ENCODE results near the gene PLEKHG2. TPM values are rescaled to one million over a fixed set of nuclear protein-coding genes. Genes with fewer than 3 reads are reported as not detected.

Gene PLEKHG2
- polyA plus RNA-seq, 3 donors: 53.2 to 68.0 (median 59.0) TPM

DNA sequence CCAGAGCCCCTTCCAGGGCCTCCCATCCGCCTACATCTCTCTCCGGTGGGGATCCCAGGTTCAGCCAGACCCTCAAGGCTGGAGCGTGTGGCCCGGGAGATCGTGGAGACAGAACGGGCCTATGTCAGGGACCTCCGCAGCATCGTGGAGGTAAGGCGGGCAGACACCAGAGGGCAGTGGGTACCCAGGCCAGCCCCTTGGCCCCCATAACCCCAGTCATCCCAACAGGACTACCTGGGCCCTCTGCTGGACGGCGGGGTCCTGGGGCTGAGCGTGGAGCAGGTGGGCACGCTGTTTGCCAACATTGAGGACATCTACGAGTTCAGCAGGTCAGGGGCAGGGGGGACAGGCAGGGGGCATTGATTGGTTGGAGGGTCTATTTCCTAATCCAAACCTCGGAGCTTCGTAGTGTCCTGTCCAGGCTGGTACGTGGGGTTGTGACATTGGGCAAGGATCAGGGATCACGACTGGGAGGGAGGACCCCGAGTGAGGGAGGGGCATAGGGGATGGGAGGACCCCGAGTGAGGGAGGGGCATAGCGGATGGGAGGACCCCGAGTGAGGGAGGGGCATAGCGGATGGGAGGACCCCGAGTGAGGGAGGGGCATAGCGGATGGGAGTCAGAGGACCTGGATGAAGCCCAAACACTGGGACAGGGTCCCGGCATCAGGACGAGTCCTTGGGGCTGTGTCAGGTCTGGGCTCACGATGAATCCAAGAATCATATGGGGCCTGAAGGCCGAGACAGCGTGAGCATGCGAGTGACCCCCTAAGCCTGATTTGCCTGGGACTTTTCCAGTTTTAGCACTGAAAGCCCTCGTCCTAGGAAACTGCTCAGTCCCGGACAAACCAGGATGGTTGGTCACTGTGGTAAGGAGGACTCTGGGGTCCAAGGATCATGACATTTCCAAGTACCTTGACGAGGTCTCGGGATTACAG is 2.9 kb downstream of the PLEKHG2 start:
- DNase-seq (ENCODE audit: low read depth in 3 of 3, low spot score in 2 of 3): no peak

DNA sequence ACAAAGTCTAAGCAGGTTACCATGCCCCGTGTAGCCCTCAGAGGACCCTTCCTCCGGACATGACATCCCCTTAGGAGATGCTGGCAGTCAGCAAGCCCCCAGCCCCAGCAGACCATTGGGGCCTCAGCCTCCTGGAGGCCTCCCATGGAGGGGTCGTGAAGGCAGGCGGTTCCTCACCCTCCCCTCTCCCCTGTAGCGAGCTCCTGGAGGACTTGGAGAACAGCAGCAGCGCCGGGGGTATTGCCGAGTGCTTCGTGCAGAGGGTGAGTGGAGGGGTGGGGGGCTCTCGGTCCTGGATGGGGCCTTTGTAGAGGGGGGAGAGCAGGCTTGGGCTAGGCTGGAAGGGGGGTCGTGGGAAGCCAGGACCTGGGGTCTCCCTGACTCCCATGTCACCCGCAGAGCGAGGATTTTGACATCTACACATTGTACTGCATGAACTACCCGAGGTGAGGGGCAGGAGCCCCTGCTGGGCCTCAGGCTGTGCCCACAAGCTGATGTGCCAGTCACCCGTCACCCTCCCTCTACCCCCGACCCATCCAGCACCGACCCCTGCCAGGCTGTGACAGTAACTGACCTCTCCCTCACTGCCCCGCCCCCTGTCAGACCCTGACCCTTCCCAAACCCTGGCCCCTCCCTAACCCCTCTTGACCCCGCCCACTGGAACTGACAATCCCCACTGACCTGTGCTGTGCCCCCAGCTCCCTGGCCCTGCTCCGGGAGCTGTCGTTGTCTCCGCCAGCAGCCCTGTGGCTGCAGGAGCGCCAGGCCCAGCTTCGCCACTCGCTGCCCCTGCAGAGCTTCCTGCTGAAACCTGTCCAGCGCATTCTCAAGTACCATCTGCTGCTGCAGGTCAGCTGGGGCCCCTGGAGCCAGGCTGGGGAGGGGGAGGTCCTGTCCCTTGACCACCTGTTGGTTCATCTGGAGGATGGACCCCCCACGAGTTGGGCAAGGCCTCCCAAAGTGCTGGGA is 4.0 kb downstream of the PLEKHG2 start:
- DNase-seq (ENCODE audit: low read depth in 3 of 3, low spot score in 2 of 3): no peak

DNA sequence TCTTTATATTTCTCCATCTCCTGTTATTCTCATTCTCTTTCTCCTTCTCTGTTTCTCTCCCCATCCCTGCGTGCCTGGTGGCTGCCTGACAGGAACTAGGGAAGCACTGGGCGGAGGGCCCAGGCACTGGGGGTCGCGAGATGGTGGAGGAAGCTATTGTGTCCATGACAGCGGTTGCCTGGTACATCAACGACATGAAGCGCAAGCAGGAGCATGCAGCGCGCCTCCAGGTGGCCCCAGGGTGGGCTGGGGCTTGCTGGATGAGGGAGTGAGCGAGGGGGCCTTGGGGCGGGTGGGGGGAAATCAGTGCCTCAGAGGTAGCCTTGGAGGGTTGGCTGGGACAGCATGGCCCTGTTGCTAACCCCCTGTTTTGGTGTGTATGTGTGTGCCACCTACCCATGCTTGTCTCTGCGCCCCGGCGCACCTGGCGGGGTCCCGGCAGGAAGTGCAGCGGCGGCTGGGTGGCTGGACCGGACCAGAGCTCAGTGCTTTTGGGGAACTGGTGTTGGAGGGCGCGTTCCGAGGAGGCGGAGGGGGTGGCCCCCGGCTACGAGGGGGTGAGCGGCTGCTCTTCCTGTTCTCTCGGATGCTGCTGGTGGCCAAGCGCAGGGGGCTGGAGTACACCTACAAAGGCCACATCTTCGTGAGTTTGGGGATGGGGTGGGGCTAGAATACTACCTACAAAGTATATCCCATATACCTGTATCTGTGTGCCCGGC is 5.2 kb downstream of the PLEKHG2 start:
- no peak for DNase-seq (ENCODE audit: low read depth in 3 of 3, low spot score in 2 of 3)

DNA sequence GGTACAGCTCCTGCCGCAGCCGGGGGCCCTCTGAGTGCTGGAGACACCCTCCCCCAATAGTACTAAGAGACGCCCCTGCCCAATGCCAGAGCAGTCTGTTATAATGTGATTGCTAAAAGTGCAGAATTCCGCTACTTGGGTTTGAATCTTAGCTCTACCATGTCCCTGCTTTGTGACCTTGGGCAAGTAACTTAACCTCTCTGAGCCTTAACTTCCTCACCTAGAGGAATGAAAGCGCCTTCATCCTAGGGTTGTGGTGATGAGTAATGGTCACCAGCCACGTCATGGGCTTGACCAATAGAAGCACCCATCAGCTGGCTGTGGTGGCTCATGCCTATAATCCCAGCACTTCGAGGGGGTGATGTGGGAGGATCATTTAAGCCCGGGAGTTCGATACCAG is 6.5 kb downstream of the PLEKHG2 start:
- no peak for DNase-seq (ENCODE audit: low read depth in 3 of 3, low spot score in 2 of 3)

DNA sequence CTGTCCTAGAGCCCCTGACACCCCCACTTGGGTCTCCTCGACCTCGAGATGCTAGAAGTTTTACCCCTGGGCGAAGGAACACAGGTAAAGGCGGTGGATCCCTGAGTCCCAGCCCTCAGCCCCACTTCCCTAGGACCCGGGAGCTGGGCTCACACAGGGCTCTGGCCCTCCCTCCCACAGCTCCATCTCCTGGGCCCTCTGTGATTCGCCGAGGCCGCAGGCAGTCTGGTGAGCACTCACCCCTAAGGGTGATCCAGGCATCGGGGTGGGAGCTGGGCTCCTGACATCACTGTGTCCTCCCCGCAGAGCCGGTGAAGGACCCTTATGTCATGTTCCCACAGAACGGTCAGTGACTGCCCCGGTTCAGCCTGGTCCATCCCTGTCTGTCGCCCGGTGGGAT is 8.3 kb downstream of the PLEKHG2 start:
- no peak for DNase-seq (ENCODE audit: low read depth in 3 of 3, low spot score in 2 of 3)

DNA sequence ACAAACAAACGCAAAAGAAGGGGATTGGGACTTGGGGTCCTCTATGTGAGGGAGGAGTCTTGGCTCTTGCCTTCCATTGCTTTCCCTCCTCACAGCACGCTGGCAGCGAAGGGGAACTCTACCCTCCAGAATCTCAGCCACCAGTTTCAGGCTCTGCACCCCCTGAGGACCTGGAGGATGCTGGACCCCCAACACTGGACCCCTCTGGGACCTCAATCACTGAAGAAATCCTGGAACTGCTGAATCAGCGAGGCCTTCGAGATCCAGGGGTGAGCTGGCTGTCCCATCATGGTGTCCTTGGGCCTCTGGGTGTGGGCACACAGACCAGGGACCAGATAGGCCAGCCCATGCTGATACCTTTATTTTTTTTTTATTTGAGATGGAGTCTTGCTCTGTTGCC is 9.6 kb downstream of the PLEKHG2 start:
- no peak for DNase-seq (ENCODE audit: low read depth in 3 of 3, low spot score in 2 of 3)

DNA sequence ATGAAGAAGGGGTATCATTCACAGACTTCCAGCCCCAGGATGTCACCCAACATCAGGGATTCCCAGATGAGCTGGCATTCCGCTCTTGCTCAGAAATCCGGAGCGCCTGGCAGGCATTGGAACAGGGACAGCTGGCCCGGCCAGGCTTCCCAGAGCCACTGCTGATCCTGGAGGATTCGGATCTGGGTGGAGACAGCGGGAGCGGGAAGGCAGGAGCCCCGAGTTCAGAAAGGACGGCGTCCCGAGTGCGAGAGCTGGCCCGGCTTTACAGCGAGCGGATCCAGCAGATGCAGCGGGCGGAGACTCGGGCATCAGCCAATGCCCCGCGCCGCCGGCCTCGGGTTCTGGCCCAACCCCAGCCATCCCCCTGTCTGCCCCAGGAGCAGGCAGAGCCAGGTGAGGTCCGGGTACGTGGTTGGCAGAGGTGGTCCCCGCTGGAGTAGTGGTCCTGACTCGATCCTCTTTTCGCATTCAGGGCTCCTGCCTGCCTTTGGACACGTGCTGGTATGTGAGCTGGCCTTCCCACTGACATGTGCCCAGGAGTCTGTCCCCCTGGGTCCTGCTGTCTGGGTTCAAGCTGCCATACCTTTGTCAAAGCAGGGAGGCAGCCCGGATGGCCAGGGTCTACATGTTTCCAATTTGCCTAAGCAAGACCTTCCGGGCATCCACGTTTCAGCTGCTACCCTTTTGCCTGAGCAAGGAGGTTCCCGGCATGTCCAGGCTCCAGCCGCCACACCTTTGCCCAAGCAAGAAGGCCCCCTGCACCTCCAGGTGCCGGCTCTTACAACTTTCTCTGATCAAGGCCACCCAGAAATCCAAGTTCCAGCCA is 11.0 kb downstream of the PLEKHG2 start:
- no peak for DNase-seq (ENCODE audit: low read depth in 3 of 3, low spot score in 2 of 3)

DNA sequence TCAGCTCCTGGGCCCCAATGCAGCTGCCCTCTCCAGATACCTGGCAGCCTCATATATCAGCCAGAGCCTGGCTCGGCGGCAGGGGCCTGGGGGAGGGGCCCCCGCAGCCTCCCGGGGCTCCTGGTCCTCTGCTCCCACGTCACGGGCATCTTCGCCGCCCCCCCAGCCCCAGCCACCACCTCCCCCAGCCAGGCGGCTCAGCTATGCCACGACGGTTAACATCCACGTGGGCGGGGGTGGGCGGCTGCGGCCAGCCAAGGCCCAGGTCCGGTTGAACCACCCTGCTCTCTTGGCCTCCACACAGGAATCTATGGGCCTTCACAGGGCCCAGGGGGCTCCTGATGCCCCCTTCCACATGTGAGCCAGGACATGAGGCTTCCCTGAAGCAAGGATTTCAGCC is 12.5 kb downstream of the PLEKHG2 start:
- DNase-seq (ENCODE audit: low read depth in 3 of 3, low spot score in 2 of 3): no peak

DNA sequence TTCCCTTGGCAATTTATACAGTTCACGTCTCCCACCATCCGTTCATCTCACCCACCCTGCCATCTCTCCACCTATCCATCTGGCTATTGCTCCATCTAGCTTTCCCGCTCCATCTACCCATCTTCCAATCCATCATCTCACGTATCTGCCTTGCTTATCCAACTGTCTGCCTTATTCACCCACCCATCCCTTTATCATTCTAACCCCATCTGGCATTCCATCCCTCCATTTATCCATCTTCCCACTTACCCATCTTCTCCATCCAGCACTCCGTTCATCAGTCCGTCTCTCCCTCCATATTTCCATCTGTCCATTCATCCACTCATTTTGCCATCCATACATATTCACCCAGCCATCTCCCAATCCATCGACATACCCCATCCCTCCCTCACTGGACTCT is 13.3 kb downstream of the PLEKHG2 start:
- DNase-seq (ENCODE audit: low read depth in 3 of 3, low spot score in 2 of 3): no peak

DNA sequence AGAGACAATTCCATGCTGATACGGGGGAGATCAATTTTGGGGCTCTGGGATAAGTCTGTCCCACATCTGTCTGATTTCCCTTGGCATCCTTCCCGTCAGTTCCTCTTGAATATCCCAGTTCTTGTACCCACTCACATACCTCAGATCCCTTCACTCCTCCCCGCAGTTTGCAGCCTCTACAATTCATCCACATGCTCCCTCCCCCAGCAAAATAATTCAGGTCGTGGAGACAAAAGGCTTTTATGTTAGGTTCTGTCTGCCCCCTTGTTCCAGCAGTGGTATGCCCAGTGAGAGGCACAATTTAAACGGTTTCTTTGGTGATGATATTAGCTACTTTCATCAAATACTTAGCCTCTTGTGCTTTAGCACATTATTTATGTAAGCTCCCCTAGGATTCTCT is 13.7 kb downstream of the PLEKHG2 start:
- no peak for DNase-seq (ENCODE audit: low read depth in 3 of 3, low spot score in 2 of 3)

DNA sequence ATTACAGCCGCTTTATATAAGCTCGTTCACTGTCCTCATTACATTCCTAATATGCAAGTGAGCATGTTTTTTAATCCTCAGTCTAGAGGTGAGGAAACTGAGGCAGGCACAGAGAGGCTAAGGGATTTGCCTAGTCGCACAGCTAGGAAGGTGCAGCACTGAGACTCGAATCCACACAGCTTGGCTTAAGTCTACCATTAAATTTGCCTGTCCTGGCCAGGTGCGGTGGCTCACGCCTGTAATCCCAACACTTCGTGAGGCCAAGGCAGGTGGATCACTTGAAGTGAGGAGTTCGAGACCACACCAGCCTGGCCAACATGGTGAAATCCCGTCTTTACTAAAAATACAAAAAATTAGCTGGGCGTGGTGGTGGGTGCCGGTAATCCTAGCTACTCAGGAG is 15.2 kb downstream of the PLEKHG2 start:
- no peak for DNase-seq (ENCODE audit: low read depth in 3 of 3, low spot score in 2 of 3)

DNA sequence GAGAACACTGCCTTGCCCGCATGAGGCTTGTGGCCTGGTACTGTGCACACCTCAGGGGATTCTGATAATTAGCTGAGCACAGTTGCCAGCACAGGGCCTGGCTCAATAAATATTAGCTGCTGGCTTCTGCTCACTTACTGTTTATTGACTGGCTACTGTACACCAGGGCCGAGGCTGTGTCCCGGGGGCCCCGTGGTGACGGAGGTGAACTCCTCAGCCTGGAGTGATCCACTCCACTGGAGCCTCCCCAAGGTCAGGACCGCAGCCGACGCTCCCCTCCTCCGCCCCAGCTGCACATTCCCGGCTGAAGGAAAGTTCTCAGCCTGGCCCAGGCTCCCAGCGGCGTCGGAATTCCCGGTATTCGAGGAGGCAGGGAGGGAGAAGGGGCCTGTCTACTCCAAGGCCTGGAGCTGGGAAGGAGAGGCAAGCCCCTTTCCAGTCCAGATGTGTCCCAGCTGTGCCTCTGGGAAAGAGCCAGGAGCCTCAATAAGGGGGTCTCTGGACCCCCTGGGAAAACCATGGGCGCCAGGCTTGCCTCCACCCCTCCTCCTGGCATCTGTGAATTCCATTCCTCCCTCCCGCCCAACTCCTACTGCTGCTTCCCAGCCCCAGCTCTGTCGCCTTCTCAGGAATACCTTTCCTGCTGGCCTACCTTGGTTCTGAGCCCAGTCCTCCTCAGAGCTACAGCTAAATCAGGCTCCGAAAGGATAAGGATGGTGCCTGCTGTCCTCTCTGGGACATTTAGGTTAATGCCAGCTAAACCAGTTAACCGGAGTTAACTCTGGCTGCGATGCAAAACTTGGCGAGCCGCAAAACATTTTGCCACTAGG is 16.0 kb downstream of the PLEKHG2 start:
- no peak for DNase-seq (ENCODE audit: low read depth in 3 of 3, low spot score in 2 of 3)

DNA sequence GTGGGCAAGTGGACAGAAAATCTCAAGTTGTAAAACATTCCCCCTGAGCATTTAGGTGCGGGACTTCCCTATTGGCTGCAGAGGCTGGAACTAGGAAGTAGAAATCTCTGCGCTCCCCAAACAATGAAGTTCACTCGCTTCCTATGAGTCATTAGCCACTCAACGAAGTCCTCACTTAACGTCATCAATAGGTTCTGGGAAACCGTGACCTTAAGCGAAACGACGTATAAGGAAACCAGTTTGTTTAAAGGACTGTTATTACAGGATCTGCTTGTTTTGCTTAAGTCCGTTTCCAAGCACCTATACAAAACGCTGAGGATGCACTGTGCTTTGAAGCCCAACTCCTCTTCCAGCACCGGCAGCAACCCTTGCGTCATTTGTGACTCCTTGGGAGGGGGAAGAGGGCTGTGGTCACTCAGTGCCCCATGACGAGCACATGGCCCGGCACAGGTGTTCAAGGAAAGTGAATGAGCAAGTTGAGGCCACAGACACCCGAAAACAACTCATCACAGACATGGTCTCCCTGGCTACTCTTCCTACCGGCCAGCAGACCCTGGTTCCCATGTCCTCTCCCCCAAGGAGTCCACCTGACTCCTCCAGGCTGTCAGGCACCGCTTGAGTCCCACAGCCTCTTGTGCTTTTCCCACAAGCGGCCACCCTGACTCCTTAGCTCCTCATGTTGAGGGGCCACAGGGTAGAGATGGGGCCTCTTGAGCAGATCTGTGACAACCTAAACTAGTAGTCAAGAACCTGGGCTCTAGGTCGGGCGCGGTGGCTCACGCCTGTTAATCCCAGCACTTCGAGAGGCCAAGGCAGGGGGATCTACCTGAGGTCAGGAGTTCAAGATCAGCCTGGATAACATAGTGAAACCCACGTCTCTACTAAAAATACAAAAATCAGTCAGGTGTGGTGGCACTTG is 18.5 kb downstream of the PLEKHG2 start:
- no peak for DNase-seq (ENCODE audit: low read depth in 3 of 3, low spot score in 2 of 3)

DNA sequence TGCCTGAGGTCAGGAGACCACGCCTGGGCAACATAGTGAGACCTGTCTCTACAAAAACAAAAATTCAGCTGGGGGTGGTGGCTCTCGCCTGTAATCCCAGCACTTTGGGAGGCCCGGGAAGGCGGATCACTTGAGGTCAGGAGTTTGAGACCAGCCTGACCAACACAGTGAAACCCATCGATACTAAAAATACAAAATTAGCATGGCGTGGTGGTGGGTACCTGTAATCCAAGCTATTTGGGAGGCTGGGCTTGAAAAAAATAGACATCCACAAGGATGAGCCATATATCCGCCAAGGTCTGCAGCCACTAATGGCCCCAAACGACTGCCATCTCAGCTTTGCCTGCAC is 20.2 kb downstream of the PLEKHG2 start:
- DNase-seq (ENCODE audit: low read depth in 3 of 3, low spot score in 2 of 3): no peak

DNA sequence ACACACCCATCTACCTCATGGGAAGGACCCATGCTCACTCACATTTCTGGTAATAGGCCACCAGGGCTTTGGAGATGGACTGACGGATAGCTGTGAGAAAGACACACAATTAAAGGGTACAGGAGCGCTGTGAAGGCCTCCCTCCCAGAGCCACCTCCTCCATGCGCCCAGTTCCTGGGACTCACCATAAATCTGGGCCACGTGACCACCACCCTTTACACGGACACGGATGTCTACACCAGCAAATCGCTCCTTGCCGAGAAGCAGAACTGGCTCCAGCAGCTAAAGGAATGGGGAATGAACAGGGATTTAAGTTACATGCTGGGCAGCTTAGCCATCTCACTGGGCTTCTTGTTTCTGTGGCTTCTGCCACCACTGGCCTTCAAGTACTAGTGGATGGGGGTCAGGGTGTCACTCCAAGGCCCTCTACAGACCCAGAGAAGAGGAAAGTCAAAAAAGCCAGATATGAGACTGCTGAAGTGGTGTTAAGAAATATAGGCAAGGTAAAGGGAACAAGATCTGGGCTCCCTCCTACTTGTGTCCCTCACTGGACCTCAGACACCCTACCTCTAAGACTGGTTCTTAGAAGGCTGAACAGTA is 21.1 kb downstream of the PLEKHG2 start:
- no peak for DNase-seq (ENCODE audit: low read depth in 3 of 3, low spot score in 2 of 3)

DNA sequence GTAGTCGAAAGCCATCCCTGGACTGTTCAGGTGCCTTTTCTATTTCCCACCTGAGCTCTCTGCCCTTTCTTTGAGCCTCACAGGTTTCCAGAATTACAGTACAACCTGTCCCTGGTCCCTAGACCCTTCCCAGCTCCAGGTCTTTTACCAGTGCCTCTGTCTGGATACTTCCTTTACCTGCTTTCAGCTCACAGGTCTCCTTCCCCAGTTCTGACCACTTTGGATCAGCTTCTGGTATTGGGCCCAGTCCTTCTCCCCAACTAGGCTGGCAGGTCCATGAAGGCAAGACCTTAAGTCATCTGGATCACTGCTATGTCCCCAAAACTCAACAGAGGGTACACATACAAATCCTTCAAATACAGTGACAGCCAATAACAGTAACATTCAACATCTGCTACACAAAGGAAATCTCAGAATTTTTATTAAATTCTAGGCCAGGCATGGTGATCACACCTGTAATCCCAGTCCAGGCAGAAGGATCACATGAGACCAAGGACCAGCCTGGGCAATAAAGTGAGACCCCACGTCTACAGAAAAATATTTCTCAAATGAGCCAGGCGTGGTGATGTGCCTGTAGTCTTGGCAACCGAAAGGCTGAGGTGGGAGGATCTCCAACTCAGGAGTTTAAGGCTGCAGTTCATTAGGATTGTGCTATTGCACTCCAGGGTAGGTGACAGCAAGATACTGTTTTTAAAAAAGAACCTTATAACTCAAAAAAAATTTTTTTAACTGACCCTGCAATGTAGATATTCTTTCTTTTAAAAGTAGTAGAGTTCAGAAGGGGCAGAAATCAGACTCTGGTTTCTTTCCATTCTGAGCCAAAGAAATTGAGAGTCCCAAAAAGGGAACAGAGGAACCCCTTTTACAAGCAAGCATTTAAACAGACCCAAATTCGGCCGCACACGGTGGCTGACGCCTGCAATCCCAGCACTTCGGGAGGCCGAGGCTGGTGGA is 21.9 kb downstream of the PLEKHG2 start:
- DNase-seq (ENCODE audit: low read depth in 3 of 3, low spot score in 2 of 3): no peak

All from right renal cortex interstitium (tissue), 3 donors.